Erythroblast (primary cell): ENCODE data around the gene MRPL50.

ENCODE experiments used
- GATA1 ChIP-seq: IDR thresholded peaks from 2 replicates; pipeline ENCODE4 v1.6.1; 2011; ENCODE audit warnings: low read depth, mild to moderate bottlenecking, control low read depth, low read length, moderate library complexity
- POLR2A ChIP-seq: IDR thresholded peaks from 2 replicates; pipeline ENCODE4 v1.6.1; 2011; ENCODE audit warnings: mild to moderate bottlenecking, low read length

GRCh38 chr9:101428909-101429308, 30.5 kb upstream of the MRPL50 start:
- TF ChIP-seq POLR2A (no peak), GATA1 (no peak)
